Liver (tissue), 3 donors: Measurements from ENCODE around the gene ARPC5L.

ENCODE experiments used
- EGR1 ChIP-seq, 2 donors: IDR thresholded peaks; 2 replicates each; pipeline ENCODE4 v1.6.1; 2016 to 2018; ENCODE audit warnings: antibody characterized with exemption in 2 of 2, low read depth in 2 of 2
- GABPA ChIP-seq, 2 donors: IDR thresholded peaks in 1 of 2; conservative IDR thresholded peaks in 1 of 2; 2 replicates each; pipeline ENCODE4 v1.6.1; 2016; ENCODE audit warnings: antibody characterized with exemption in 2 of 2, mild to moderate bottlenecking in 1 of 2, moderate library complexity in 1 of 2
- RAD21 ChIP-seq, 2 donors: IDR thresholded peaks; 2 replicates each; pipeline ENCODE4 v1.6.1; 2016; ENCODE audit warnings: antibody characterized with exemption in 2 of 2, mild to moderate bottlenecking in 2 of 2
- TAF1 ChIP-seq: conservative IDR thresholded peaks from 2 replicates; pipeline ENCODE4 v1.6.1; 2016; ENCODE audit warnings: antibody characterized with exemption, mild to moderate bottlenecking
- TF ChIP-seq, protein P1 (sequence below): fragments of 150-350 bp; IDR thresholded peaks from 2 replicates; pipeline ENCODE4 v1.5.1; 2017; ENCODE audit warnings: improper control_type of control experiment, low read depth, low read length; ENCODE audit not compliant: missing input control
- TF ChIP-seq, protein P2 (sequence below): IDR thresholded peaks from 2 replicates; pipeline ENCODE4 v1.6.1; 2016; ENCODE audit warnings: antibody characterized with exemption
- TF ChIP-seq, protein P3 (sequence below): IDR thresholded peaks from 2 replicates; pipeline ENCODE4 v1.6.1; 2016; ENCODE audit warnings: antibody characterized with exemption, mild to moderate bottlenecking
- TF ChIP-seq, protein P4 (sequence below): IDR thresholded peaks from 2 replicates; pipeline ENCODE4 v1.6.1; 2016; ENCODE audit warnings: antibody characterized with exemption
- donor health status: healthy.
- donor health status: healthy.

DNA sequence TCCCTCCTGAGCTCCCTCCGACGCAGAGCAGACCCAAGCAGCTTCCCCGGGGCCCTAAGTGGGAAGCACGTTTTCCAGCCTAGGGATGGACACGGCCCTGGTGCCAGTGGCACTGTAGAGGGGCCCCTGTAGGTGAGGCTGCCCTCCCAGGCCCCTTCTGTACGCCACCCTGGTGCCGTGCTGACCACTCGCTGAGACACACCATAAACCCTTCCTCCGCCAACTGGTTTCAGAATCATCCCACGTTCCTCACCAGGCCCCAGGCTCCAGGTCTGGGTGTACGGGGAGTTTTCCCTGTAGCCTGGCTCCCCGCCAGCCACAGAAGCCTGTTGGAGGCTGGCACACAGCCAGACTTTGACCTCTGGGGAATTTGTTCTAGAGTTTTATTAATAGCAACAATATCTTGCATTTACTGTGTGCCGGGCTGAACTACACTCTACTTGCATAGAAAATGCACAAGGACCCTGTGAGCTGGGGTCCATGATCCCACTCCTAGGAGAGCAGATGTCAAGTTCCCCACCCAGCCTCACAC, 26.8 kb upstream of the ARPC5L start:
- TF ChIP-seq, protein P1, sequence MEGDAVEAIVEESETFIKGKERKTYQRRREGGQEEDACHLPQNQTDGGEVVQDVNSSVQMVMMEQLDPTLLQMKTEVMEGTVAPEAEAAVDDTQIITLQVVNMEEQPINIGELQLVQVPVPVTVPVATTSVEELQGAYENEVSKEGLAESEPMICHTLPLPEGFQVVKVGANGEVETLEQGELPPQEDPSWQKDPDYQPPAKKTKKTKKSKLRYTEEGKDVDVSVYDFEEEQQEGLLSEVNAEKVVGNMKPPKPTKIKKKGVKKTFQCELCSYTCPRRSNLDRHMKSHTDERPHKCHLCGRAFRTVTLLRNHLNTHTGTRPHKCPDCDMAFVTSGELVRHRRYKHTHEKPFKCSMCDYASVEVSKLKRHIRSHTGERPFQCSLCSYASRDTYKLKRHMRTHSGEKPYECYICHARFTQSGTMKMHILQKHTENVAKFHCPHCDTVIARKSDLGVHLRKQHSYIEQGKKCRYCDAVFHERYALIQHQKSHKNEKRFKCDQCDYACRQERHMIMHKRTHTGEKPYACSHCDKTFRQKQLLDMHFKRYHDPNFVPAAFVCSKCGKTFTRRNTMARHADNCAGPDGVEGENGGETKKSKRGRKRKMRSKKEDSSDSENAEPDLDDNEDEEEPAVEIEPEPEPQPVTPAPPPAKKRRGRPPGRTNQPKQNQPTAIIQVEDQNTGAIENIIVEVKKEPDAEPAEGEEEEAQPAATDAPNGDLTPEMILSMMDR = no peak
- TF ChIP-seq, protein P2, sequence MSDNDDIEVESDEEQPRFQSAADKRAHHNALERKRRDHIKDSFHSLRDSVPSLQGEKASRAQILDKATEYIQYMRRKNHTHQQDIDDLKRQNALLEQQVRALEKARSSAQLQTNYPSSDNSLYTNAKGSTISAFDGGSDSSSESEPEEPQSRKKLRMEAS = no peak
- TF ChIP-seq, protein P3, sequence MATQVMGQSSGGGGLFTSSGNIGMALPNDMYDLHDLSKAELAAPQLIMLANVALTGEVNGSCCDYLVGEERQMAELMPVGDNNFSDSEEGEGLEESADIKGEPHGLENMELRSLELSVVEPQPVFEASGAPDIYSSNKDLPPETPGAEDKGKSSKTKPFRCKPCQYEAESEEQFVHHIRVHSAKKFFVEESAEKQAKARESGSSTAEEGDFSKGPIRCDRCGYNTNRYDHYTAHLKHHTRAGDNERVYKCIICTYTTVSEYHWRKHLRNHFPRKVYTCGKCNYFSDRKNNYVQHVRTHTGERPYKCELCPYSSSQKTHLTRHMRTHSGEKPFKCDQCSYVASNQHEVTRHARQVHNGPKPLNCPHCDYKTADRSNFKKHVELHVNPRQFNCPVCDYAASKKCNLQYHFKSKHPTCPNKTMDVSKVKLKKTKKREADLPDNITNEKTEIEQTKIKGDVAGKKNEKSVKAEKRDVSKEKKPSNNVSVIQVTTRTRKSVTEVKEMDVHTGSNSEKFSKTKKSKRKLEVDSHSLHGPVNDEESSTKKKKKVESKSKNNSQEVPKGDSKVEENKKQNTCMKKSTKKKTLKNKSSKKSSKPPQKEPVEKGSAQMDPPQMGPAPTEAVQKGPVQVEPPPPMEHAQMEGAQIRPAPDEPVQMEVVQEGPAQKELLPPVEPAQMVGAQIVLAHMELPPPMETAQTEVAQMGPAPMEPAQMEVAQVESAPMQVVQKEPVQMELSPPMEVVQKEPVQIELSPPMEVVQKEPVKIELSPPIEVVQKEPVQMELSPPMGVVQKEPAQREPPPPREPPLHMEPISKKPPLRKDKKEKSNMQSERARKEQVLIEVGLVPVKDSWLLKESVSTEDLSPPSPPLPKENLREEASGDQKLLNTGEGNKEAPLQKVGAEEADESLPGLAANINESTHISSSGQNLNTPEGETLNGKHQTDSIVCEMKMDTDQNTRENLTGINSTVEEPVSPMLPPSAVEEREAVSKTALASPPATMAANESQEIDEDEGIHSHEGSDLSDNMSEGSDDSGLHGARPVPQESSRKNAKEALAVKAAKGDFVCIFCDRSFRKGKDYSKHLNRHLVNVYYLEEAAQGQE = no peak
- no peak for TF ChIP-seq EGR1 (IDR thresholded peaks at IDR 0.05; ENCODE audit: low read depth in 2 of 2)
- TF ChIP-seq GABPA (IDR thresholded peaks at IDR 0.05 in 1 of 2, conservative IDR thresholded peaks at IDR 0.05 in 1 of 2) = no peak
- TF ChIP-seq TAF1 = no peak
- TF ChIP-seq, protein P4, sequence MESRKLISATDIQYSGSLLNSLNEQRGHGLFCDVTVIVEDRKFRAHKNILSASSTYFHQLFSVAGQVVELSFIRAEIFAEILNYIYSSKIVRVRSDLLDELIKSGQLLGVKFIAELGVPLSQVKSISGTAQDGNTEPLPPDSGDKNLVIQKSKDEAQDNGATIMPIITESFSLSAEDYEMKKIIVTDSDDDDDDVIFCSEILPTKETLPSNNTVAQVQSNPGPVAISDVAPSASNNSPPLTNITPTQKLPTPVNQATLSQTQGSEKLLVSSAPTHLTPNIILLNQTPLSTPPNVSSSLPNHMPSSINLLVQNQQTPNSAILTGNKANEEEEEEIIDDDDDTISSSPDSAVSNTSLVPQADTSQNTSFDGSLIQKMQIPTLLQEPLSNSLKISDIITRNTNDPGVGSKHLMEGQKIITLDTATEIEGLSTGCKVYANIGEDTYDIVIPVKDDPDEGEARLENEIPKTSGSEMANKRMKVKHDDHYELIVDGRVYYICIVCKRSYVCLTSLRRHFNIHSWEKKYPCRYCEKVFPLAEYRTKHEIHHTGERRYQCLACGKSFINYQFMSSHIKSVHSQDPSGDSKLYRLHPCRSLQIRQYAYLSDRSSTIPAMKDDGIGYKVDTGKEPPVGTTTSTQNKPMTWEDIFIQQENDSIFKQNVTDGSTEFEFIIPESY = no peak
- TF ChIP-seq RAD21 (IDR thresholded peaks at IDR 0.05) = no peak
